ENCODE measurements around the gene CCDC183. TPM values are rescaled to one million over a fixed set of nuclear protein-coding genes. Genes with fewer than 3 reads are reported as not detected.

The CCDC183 gene
- total and polyA plus RNA-seq, 7 donors: 0.71 to 3.5 (median 2.2) TPM; not detected in 1

DNA sequence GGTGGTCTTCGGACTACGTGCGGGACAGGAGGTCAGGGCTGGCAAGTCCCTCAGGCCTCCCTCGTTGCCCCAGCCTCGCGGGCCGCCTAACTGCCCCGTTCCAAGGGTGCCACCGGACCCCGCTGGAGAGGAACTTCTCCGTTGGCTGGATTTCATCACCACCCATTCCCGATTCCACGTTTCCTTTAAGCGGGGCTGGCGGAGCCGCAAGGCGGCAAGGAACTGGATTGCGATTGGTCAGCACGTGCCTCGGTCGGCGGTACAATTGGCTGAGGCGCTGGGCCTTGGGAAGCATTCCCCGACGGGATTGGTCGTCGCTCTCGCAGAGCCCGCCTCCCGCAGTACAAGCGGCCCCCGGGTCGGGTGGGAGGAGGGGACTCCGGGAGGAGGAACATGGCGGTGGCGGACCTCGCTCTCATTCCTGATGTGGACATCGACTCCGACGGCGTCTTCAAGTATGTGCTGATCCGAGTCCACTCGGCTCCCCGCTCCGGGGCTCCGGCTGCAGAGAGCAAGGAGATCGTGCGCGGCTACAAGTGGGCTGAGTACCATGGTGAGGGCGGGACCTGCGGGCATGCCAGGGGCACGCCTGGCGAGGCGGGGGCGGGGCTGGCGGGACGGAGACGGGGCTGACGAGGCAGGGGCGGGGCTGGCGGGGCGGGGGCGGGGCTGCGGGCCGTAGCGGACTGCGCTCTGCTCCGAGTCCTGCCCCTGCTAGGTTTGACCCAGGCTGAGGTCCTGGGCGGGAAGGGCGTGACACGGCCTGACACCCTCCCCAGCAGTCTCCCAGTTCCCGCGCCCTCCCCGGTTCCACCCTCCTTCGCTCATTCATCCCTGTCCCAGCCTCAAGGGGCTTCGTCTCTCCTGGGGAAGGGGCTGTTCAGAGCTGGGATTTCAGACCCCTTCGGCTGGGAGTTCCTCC, 53.2 kb downstream of the CCDC183 start, which contains the start of gene PHPT1:
PHPT1 (plus strand) TSS at position 372 of the 922 bp plus-strand sequence; CDS start at position 394, 22 bp downstream.
- DNase-seq: peak; percentile 100
- Histone ChIP-seq H3K4me3 (peak within 1 kb of the TSS; percentile 68 to 82 (median 70)), H3K4me1 (peaks cover 0 to 56% (median 51%) of the 10 kb centered on the region in 4 donors), H3K36me3 (peaks cover 0 to 6% (median 0%) of the 10 kb centered on the region in 4 donors), H3K27me3 (peaks cover 24 to 40% (median 39%) of the 10 kb centered on the region in 3 donors), H3K27ac (peak within 1 kb of the TSS; percentile 87 to 93 (median 90)), H3K9me3 (no peaks in the 10 kb centered on the region)
- intact Hi-C loops (cut with DNase I): loop anchor here (10.0 kb wide), 1 partner anchor 186 kb away; the partner anchor contains the start of gene FUT7
- TF ChIP-seq POLR2AphosphoS5 (IDR thresholded peaks at IDR 0.05): peak; percentile 86 to 99 (median 94)
- TF ChIP-seq CTCF (IDR thresholded peaks at IDR 0.05): no peak
- peak; percentile 58 to 90 for TF ChIP-seq POLR2A (IDR thresholded peaks at IDR 0.05)
- 0 to 1% methylated on average over 77 of the region's 77 CpGs for WGBS, 2 donors

DNA sequence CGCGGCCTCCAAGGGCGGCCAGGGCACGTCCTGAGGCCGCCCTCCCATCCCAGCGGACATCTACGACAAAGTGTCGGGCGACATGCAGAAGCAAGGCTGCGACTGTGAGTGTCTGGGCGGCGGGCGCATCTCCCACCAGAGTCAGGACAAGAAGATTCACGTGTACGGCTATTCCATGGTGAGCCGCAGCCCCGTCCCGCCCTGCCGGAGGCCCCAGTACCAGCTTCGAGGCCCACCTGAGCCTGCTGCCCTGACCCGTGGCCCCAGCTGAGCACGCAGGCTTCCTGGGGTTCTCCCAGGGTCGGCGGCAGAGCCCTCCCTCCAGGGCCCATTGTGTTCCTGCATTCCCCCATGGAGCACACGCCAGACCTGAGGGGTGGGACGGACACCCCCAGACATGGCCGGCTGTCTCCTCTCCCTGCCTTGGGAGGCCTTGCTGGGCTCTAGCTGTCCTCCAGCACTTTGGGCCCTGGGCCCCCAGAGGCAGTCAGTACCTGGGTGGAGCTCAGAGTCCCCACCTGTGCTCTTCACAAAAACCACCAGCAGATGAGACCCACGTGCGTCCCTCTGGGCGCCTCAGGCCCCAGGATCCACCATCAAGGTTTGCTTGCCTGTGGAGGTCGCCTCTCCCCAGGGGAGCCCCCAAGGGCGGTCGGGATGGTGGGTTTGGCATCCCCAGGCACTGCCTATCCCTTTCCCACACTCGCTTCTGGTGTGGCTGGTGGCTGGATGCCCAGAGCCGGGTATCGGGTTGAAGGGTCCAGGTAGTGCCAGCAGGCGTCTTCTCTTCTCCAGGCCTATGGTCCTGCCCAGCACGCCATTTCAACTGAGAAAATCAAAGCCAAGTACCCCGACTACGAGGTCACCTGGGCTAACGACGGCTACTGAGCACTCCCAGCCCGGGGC, 54.1 kb downstream of the CCDC183 start:
- no peaks in the 10 kb centered on the region for H3K9me3 ChIP-seq
- 49 to 60% methylated on average over 43 of the region's 43 CpGs for WGBS, 2 donors
- H3K36me3 ChIP-seq: peaks cover 0 to 6% (median 0%) of the 10 kb centered on the region in 4 donors
- peaks cover 0 to 51% (median 48%) of the 10 kb centered on the region in 4 donors for H3K4me1 ChIP-seq
- intact Hi-C loops (cut with DNase I): loop anchor here (2.0 to 10.0 kb wide), 2 partner anchors 15 to 185 kb away; partner anchors contain the start of gene FUT7
- H3K27me3 ChIP-seq: peaks cover 20 to 34% (median 33%) of the 10 kb centered on the region in 3 donors
- H3K4me3 ChIP-seq: peak overlapping the region; percentile 68 to 82 (median 70)
- H3K27ac ChIP-seq: peak overlapping the region; percentile 87 to 93 (median 90)
- TF ChIP-seq POLR2AphosphoS5 (IDR thresholded peaks at IDR 0.05) (peak in 1 of 4 donors; percentile 4), CTCF (IDR thresholded peaks at IDR 0.05) (no peak)
- no peak for DNase-seq

DNA sequence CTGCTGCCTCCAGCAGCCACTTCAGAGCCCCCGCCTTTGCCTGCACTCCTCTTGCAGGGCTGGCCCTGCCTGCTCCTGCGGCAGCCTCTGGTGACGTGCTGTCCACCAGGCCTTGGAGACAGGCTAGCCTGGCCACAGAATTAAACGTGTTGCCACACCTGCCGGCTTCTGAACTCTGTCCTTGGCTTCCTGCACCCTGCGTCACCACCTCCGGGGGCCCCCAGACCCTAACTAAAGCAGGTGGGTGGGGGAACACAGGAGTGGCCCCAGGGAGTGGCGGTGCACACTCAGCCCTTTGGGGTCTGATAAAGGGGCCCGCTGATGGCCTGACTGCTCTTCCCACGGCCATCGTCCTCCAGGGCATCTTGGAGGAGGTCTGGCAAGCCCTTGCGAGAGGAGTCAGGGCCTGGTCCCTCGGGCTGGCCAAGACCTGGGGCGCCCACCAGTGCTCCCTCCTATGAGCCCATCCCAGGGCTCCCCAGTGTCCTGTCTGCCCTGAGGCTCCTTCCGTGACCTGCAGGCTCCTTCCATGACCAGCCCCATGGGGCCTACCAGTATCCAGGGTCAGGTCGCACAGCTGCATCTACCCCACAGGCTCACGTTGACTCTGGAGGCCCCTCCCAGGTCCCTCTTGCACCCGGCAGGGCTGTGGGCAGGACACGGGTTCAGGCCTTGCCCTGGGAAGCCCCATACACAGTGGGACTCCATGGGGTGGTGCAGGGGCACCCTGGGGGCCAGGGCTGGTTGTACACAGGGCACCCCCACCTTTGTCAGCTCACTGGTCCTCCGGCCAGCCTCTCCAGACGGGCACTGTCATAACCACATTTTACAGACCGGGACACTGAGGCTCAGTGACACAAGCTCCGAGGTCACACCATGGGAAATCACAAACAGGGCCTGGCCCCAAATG, 55.0 kb downstream of the CCDC183 start:
- Histone ChIP-seq H3K27ac (no peak overlapping the region), H3K4me1 (peaks cover 0 to 42% (median 42%) of the 10 kb centered on the region in 4 donors), H3K4me3 (no peak overlapping the region), H3K36me3 (peaks cover 0 to 6% (median 0%) of the 10 kb centered on the region in 4 donors), H3K27me3 (peaks cover 12 to 25% (median 24%) of the 10 kb centered on the region in 3 donors), H3K9me3 (no peaks in the 10 kb centered on the region)
- no peak for DNase-seq
- intact Hi-C loops (cut with DNase I): loop anchor here (2.0 kb wide), 1 partner anchor 14 kb away; no protein-coding TSS in a partner anchor
- no peak for TF ChIP-seq EP300 (IDR thresholded peaks at IDR 0.05)
- no peak for TF ChIP-seq CTCF (IDR thresholded peaks at IDR 0.05)
- TF ChIP-seq POLR2A (IDR thresholded peaks at IDR 0.05): no peak
- TF ChIP-seq POLR2AphosphoS5 (IDR thresholded peaks at IDR 0.05): no peak
- WGBS, 2 donors: 76 to 86% methylated on average over 23 of the region's 23 CpGs

All from sigmoid colon (tissue), 7 donors.